Natural killer cell (primary cell): ENCODE measurements around the gene SCLY. TPM values are rescaled to one million over a fixed set of nuclear protein-coding genes. Genes with fewer than 3 reads are reported as not detected.
A peak's percentile ranks its signal among the peaks of the same experiment; 100 is the strongest.

Experiments
- ATAC-seq, 3 donors: fragments of 150-1000 bp in 2 of 3; fragments of 200-7000 bp in 1 of 3; cut with Tn5 transposase; 1 replicate in 1 of 3; 2 replicates in 2 of 3; pipeline ENCODE4 v1.10.0; 2021; ENCODE audit warnings: mild to moderate bottlenecking in 2 of 3, moderate library complexity in 2 of 3
- DNase-seq, 2 donors: peaks; one replicate each; pipeline versions ENCODE4 v3.0.0 to v3.0.0-alpha.2; 2013 to 2021; ENCODE audit warnings: mixed read lengths in 1 of 2
- H3K27ac ChIP-seq: one replicate; pipeline ENCODE4 v1.5.1; 2013; ENCODE audit warnings: mild to moderate bottlenecking, low read length
- H3K27me3 ChIP-seq: one replicate; pipeline ENCODE4 v1.6.1; 2013; ENCODE audit warnings: low read length; ENCODE audit not compliant: control insufficient read depth, insufficient read depth
- H3K36me3 ChIP-seq: one replicate; pipeline ENCODE4 v1.6.1; 2013; ENCODE audit warnings: low read length; ENCODE audit not compliant: control insufficient read depth, insufficient read depth
- H3K4me1 ChIP-seq: one replicate; pipeline ENCODE4 v1.6.1; 2013; ENCODE audit warnings: low read length; ENCODE audit not compliant: control insufficient read depth, insufficient read depth
- H3K4me3 ChIP-seq: one replicate; pipeline ENCODE4 v1.5.1; 2013; ENCODE audit warnings: low read length
- H3K9me3 ChIP-seq: one replicate; pipeline ENCODE4 v1.6.1; 2013; ENCODE audit warnings: low read length; ENCODE audit not compliant: control insufficient read depth, insufficient read depth
- H3K27ac Mint-ChIP-seq, 2 donors: one replicate each; pipeline ENCODE4 v1.8.0; 2022; ENCODE audit warnings: mild to moderate bottlenecking in 2 of 2, mixed read lengths in 2 of 2, moderate library complexity in 1 of 2
- H3K27me3 Mint-ChIP-seq, 2 donors: one replicate each; pipeline ENCODE4 v1.8.0; 2022; ENCODE audit warnings: low read depth in 2 of 2, mixed read lengths in 2 of 2
- H3K36me3 Mint-ChIP-seq: one replicate; pipeline ENCODE4 v1.8.0; 2022; ENCODE audit warnings: mixed read lengths
- H3K4me1 Mint-ChIP-seq, 2 donors: one replicate each; pipeline ENCODE4 v1.8.0; 2022; ENCODE audit warnings: mixed read lengths in 2 of 2
- H3K4me3 Mint-ChIP-seq: one replicate; pipeline ENCODE4 v1.8.0; 2022; ENCODE audit warnings: mild to moderate bottlenecking, moderate library complexity, mixed read lengths
- H3K9me3 Mint-ChIP-seq, 2 donors: one replicate each; pipeline ENCODE4 v1.8.0; 2022; ENCODE audit warnings: mixed read lengths in 2 of 2
- CTCF ChIP-seq: fragments of 200-600 bp; IDR thresholded peaks from one replicate; pipeline ENCODE4 v1.8.0; 2022; ENCODE audit warnings: antibody characterized with exemption
- WGBS: methylation state at CpG from one replicate; pipeline ENCODE4 v1.1.7; 2013; ENCODE audit warnings: missing lambda C conversion rate; ENCODE audit not compliant: insufficient coverage; 5-methylcytosine and 5-hydroxymethylcytosine counted together
- intact Hi-C: fragments of 100-400 bp; cut with micrococcal nuclease; formaldehyde crosslinking; loops from one replicate; pipeline ENCODE4 v1.14.2; 2022
- total RNA-seq, 4 donors: library from RNA; stranded (reverse); fragments of 120-200 nt in 1 of 4; gene quantifications; one replicate each; pipeline versions ENCODE4 v1.2.3 to v1.2.4, GENCODE V29; 2013 to 2022

SCLY gene
- total RNA-seq, 3 donors from 2014 or later (not counting 1 experiment from before 2014, with no cell fraction given), result 16.3 to 24.6 (median 20.1) TPM

- 62% methylated on average over 20 of the region's 20 CpGs for WGBS
- intact Hi-C loops, result no loop called here
- no peak overlapping the region for H3K4me3 ChIP-seq
- DNase-seq (no peak), ATAC-seq (peak in 2 of 3 donors; percentile 32 to 69)
- H3K27me3 Mint-ChIP-seq, result no peaks in the 10 kb centered on the region
- no peak overlapping the region for H3K4me3 Mint-ChIP-seq
- no peak overlapping the region for H3K27ac ChIP-seq
- H3K4me1 ChIP-seq, result peaks cover 20% of the 10 kb centered on the region
- no peaks in the 10 kb centered on the region for H3K9me3 Mint-ChIP-seq
- peak overlapping the region in 1 of 2 donors; percentile 31 for H3K27ac Mint-ChIP-seq
- H3K4me1 Mint-ChIP-seq, result peaks cover 8 to 9% of the 10 kb centered on the region in 2 donors
- no peaks in the 10 kb centered on the region for H3K9me3 ChIP-seq
- TF ChIP-seq CTCF, result no peak
- no peaks in the 10 kb centered on the region for H3K36me3 Mint-ChIP-seq
- no peaks in the 10 kb centered on the region for H3K27me3 ChIP-seq
- H3K36me3 ChIP-seq, result no peaks in the 10 kb centered on the region
These were observed 82.6 kb downstream of the SCLY start for GRCh38 chr2:238143239-238143951.

- peaks cover 8 to 9% of the 10 kb centered on the region in 2 donors for H3K4me1 Mint-ChIP-seq
- peak overlapping the region in 1 of 2 donors; percentile 31 for H3K27ac Mint-ChIP-seq
- H3K36me3 ChIP-seq, result no peaks in the 10 kb centered on the region
- no peaks in the 10 kb centered on the region for H3K9me3 Mint-ChIP-seq
- intact Hi-C loops, result no loop called here
- WGBS, result 75% methylated on average over 5 of the region's 5 CpGs
- no peak overlapping the region for H3K4me3 ChIP-seq
- no peak overlapping the region for H3K4me3 Mint-ChIP-seq
- H3K27ac ChIP-seq, result no peak overlapping the region
- peaks cover 11% of the 10 kb centered on the region for H3K4me1 ChIP-seq
- H3K36me3 Mint-ChIP-seq, result no peaks in the 10 kb centered on the region
- no peaks in the 10 kb centered on the region for H3K27me3 Mint-ChIP-seq
- TF ChIP-seq CTCF, result no peak
- no peak for DNase-seq
- no peak for ATAC-seq
- H3K9me3 ChIP-seq, result no peaks in the 10 kb centered on the region
- no peaks in the 10 kb centered on the region for H3K27me3 ChIP-seq
These were observed 83.5 kb downstream of the SCLY start for GRCh38 chr2:238144262-238144661.

- 84% methylated on average over 12 of the region's 12 CpGs for WGBS
- Histone ChIP-seq H3K9me3 (no peaks in the 10 kb centered on the region), H3K27me3 (no peaks in the 10 kb centered on the region), H3K4me3 (no peak overlapping the region), H3K4me1 (peaks cover 8% of the 10 kb centered on the region), H3K36me3 (no peaks in the 10 kb centered on the region), H3K27ac (no peak overlapping the region)
- ATAC-seq, result no peak
- no peak overlapping the region for H3K4me3 Mint-ChIP-seq
- no peak for TF ChIP-seq CTCF
- H3K4me1 Mint-ChIP-seq, result peaks cover 8 to 9% of the 10 kb centered on the region in 2 donors
- intact Hi-C loops, result no loop called here
- H3K27me3 Mint-ChIP-seq, result no peaks in the 10 kb centered on the region
- no peaks in the 10 kb centered on the region for H3K36me3 Mint-ChIP-seq
- H3K27ac Mint-ChIP-seq, result no peak overlapping the region
- H3K9me3 Mint-ChIP-seq, result no peaks in the 10 kb centered on the region
- no peak for DNase-seq
These were observed 84.2 kb downstream of the SCLY start for GRCh38 chr2:238145046-238145445.

- H3K4me3 ChIP-seq, result no peak overlapping the region
- no peak for DNase-seq
- H3K27ac ChIP-seq, result no peak overlapping the region
- Mint-ChIP-seq H3K27me3 (no peaks in the 10 kb centered on the region), H3K9me3 (no peaks in the 10 kb centered on the region), H3K27ac (no peak overlapping the region), H3K4me3 (no peak overlapping the region), H3K36me3 (no peaks in the 10 kb centered on the region), H3K4me1 (peaks cover 8 to 9% of the 10 kb centered on the region in 2 donors)
- H3K27me3 ChIP-seq, result no peaks in the 10 kb centered on the region
- intact Hi-C loops, result no loop called here
- WGBS, result 78% methylated on average over 12 of the region's 12 CpGs
- no peaks in the 10 kb centered on the region for H3K36me3 ChIP-seq
- TF ChIP-seq CTCF, result no peak
- no peak for ATAC-seq
- H3K9me3 ChIP-seq, result no peaks in the 10 kb centered on the region
- H3K4me1 ChIP-seq, result peaks cover 8% of the 10 kb centered on the region
These were observed 85.0 kb downstream of the SCLY start for GRCh38 chr2:238145851-238146250.
